GM12875 (cell line): ENCODE data around the gene CTDSPL.
A peak's percentile ranks its signal among the peaks of the same experiment; 100 is the strongest.

Experiments used
- H3K4me3 ChIP-seq: one replicate; pipeline ENCODE4 v1.5.1; 2011; ENCODE audit warnings: low read depth, low read length, control low read depth
- TF ChIP-seq, protein P1 (sequence below): IDR thresholded peaks from 2 replicates; pipeline ENCODE4 v1.5.1; 2011; ENCODE audit warnings: low read depth, mild to moderate bottlenecking, control low read depth, inconsistent platforms, low read length, moderate library complexity, borderline replicate concordance; ENCODE audit not compliant: insufficient read depth

The CTDSPL gene

DNA sequence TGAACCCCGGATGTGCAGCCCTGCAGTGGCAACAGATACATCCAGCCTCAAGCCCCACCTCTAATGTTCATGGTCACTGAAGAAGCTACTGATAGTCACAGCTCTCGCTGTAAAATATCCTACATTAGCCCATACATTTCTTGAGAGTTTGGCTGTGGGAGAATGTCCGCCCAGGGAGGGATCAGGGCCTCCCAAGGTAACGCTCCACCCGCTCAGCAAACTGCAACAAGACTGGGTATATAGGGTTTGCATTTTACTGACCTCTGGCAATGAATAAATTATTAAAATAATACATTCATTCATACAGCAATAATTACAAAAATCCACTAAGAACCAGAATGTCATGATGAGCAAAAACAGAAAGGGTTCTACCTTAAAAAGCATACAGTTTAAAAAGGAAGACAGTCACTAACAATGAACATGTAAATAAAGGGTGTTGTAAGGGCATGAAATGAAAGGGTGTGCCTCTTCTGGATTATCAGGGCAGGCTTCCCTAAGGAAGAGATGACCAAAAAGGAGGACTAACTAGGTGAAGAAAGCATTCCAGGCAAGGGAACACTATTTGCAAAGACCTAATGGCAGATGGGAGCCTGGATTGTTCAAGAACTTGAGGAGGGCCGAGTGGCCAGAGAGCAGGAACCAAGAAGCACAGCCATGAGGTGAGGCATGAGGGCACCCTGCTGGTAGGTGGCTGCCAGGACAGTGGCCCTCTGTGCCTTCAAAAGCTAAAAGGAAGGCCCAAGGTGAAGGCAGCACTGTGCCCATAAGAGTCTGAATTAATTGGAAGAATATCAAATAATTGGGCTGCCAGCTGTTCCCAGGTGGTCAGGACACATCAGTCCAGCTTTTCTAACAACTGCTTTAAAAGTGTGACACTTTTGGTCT lies 28.1 kb upstream of the CTDSPL start:
- no peak overlapping the region for H3K4me3 ChIP-seq
- TF ChIP-seq, protein P1, sequence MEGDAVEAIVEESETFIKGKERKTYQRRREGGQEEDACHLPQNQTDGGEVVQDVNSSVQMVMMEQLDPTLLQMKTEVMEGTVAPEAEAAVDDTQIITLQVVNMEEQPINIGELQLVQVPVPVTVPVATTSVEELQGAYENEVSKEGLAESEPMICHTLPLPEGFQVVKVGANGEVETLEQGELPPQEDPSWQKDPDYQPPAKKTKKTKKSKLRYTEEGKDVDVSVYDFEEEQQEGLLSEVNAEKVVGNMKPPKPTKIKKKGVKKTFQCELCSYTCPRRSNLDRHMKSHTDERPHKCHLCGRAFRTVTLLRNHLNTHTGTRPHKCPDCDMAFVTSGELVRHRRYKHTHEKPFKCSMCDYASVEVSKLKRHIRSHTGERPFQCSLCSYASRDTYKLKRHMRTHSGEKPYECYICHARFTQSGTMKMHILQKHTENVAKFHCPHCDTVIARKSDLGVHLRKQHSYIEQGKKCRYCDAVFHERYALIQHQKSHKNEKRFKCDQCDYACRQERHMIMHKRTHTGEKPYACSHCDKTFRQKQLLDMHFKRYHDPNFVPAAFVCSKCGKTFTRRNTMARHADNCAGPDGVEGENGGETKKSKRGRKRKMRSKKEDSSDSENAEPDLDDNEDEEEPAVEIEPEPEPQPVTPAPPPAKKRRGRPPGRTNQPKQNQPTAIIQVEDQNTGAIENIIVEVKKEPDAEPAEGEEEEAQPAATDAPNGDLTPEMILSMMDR, result peak; percentile 34; the same call in 1 of the 2 replicates

DNA sequence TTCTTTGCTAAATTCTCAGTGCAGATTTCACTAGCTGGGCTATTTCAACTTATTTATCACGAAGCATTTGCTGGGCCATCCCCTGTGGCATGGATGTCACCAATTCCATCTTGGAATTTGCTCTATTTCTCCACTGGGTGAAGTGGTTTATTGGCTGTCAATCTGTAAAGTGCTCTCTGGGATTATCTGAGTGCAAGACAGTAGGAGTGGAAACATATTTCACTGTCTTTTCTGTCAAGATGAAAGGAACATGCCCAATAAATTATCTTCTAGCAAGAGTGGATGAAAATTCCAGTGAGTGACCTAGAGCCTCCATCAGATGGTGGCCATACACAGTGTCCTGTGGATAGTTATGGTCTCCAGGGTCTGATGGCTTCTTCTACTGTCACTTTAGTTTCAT lies 25.1 kb upstream of the CTDSPL start:
- H3K4me3 ChIP-seq, result no peak overlapping the region
- TF ChIP-seq, protein P1, result no peak

DNA sequence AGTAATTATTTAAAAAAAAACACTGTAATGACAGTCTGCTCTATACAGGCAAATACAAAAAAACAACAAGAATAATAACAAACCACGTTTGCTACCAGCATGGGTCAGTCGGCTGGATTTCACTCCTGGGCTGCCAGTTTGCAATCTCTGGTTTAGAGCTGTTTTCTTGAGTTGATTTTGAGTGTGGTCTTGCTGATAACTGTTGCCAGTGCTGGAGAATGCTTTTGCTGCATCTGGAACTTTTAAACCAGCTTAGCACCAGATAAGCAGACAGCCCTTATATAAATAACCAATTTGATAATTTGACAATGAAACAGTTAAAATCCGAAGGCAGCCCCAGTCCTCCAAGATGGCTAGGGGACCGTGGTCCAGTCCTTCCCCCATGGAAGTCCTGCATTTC lies 14.0 kb upstream of the CTDSPL start:
- TF ChIP-seq, protein P1, result no peak
- H3K4me3 ChIP-seq, result no peak overlapping the region

DNA sequence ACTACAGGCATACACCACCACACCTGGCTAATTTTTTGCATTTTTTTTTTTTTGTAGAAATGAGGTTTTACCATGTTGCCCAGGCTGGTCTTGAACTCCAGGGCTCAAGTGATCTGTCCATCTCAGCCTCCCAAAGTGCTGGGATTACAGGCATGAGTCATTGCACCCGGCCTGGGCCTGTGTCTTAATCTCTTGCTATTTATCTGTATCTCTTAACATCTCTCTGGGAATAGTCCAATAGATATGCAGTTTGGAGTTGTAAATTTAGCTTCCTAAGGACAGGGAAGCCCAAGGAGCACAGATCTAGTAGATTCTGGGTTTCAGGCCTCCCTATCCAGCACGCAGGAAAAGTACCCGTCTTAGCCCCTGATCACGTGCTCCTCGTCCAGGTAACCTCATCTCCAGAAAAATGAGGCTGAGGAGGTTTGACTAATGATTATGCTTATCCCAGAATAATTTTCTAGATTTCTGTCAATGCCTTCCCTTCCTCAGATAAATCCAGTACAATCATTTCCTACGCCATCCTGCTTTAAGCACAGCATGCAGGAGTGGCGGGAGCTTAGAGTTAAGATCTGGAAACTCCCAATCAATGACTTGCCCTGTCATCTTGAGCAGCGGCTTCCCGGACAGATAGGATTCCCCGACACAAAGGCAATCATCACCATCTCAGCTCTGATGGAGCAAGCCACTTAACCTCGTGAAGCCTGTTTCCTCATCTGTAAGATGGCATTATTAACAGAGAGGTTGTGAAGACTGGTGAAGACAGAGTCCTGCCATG lies 12.3 kb upstream of the CTDSPL start:
- TF ChIP-seq, protein P1, result no peak
- no peak overlapping the region for H3K4me3 ChIP-seq

DNA sequence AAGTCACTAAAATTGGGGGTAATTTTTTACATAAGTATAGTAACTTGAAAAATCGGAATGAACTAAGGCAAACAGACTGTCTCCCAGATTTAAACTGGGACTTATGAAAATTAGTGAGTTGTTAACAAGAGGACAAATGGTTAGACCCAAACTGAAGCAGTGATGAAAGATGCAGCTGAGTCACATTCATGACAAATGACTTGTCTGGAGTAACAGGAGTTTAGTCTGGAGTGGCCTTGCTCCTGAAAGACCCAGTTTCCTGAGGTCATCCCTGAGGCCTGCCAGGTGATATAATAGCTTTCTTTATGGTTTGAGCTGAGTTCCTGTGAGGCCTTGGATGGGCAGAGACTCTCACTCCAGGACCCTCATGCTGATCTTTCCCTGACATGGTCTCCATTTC lies 9.6 kb upstream of the CTDSPL start:
- H3K4me3 ChIP-seq, result no peak overlapping the region
- TF ChIP-seq, protein P1, result no peak

DNA sequence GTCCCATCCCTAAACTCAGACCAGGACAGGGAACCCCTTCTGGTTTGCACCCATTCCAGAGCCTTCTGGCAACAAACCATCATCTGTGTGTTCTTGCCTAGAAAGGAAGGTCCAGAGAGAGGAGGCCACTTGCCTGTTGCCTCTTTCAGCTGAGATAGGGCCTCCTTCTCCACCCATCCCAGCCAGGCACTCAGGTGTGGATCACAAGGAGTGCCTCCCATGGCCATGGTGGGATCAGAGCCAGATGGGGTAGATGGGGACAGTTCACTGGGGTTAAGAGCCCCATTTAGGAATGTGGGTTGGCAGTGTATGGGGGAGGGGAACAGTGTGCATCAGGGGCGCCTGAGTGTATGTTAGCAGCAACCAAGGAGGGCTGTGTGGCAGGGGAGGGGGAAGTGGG lies 8.9 kb upstream of the CTDSPL start:
- no peak overlapping the region for H3K4me3 ChIP-seq
- TF ChIP-seq, protein P1, result no peak
